Activated CD4-positive, alpha-beta T cell treated with anti-CD3 and anti-CD28 coated beads, Interleukin-2, amount 10 ng/mL, durations not matched to agents 7 days and 5 days (primary cell): ENCODE results near the gene CFAP157. TPM values are rescaled to one million over a fixed set of nuclear protein-coding genes. Genes with fewer than 3 reads are reported as not detected.
A peak's percentile ranks its signal among the peaks of the same experiment; 100 is the strongest.

Experiments
- CTCF ChIA-PET: fragments of 350-600 bp; sonication (Branson Sonifier 250); formaldehyde crosslinking; loops from one replicate; lab custom pipeline; 2021; ENCODE audit warnings: antibody characterized with exemption; lab: Charles Lee
- POLR2A ChIA-PET: fragments of 350-600 bp; sonication (Branson Sonifier 250); formaldehyde crosslinking; loops from one replicate; lab custom pipeline; 2021; ENCODE audit warnings: antibody characterized with exemption; lab: Charles Lee
- DNase-seq: peaks from one replicate; pipeline ENCODE4 v3.0.0-alpha.2; 2020
- H3K27ac Mint-ChIP-seq: one replicate; pipeline ENCODE4 v1.8.0; 2021; ENCODE audit warnings: mild to moderate bottlenecking, moderate library complexity, mixed read lengths
- H3K27me3 Mint-ChIP-seq: one replicate; pipeline ENCODE4 v1.8.0; 2021; ENCODE audit warnings: mixed read lengths
- H3K36me3 Mint-ChIP-seq: one replicate; pipeline ENCODE4 v1.8.0; 2021; ENCODE audit warnings: low read depth, mixed read lengths
- H3K4me1 Mint-ChIP-seq: one replicate; pipeline ENCODE4 v1.8.0; 2021; ENCODE audit warnings: mixed read lengths
- H3K4me3 Mint-ChIP-seq: one replicate; pipeline ENCODE4 v1.8.0; 2021; ENCODE audit warnings: mild to moderate bottlenecking, moderate library complexity, mixed read lengths
- H3K9me3 Mint-ChIP-seq: one replicate; pipeline ENCODE4 v1.8.0; 2021; ENCODE audit warnings: mixed read lengths
- total RNA-seq, 2 experiments: library from RNA; stranded (reverse); gene quantifications; one replicate each; pipeline ENCODE4 v1.2.3, GENCODE V29; 2021

Gene CFAP157
- total RNA-seq, 2 experiments from 2014 or later = not detected

- H3K27me3 Mint-ChIP-seq = no peaks in the 10 kb centered on the region
- peaks cover 57% of the 10 kb centered on the region for H3K4me1 Mint-ChIP-seq
- POLR2A ChIA-PET = no interaction called here
- peaks cover 63% of the 10 kb centered on the region for H3K36me3 Mint-ChIP-seq
- peak; percentile 30 for DNase-seq
- CTCF ChIA-PET = interaction anchor here (0.6 to 2.3 kb wide), 6 partner anchors 10 to 157 kb away, joined by 3 to 8 read pairs (median 4); partner anchors contain the start of gene TOR2A
- H3K4me3 Mint-ChIP-seq = no peak overlapping the region
- H3K9me3 Mint-ChIP-seq = no peaks in the 10 kb centered on the region
- no peak overlapping the region for H3K27ac Mint-ChIP-seq
These were observed 57.2 kb downstream of the CFAP157 start for GRCh38 chr9:127763918-127764384.

GRCh38 chr9:127765418-127765817 lies 58.6 kb downstream of the CFAP157 start:
- Mint-ChIP-seq H3K9me3 (no peaks in the 10 kb centered on the region), H3K27me3 (no peaks in the 10 kb centered on the region), H3K4me3 (no peak overlapping the region), H3K36me3 (peaks cover 74% of the 10 kb centered on the region), H3K27ac (peak overlapping the region; percentile 31), H3K4me1 (peaks cover 71% of the 10 kb centered on the region)
- no peak for DNase-seq
- POLR2A ChIA-PET = no interaction called here
- CTCF ChIA-PET = interaction anchor here (0.6 to 3.0 kb wide), 5 partner anchors 8 to 156 kb away, joined by 3 to 13 read pairs (median 4); partner anchors contain the start of gene TOR2A

Other genes with a start within 250 kb of the CFAP157 start
- 10 to 100 TPM; 12.1 to 17.7 TPM for gene STXBP1, start 94.7 kb upstream of the CFAP157 start, total RNA-seq
- gene PTRH1, start 8.7 kb downstream of the CFAP157 start, total RNA-seq = 10 to 100 TPM in 1 of 2 experiments, 1 to 10 TPM in 1; 8.7 to 11.0 TPM
- 1 to 10 TPM; 1.2 to 1.6 TPM for gene TTC16, start 9.1 kb downstream of the CFAP157 start, total RNA-seq
- 10 to 100 TPM; 21.7 to 24.0 TPM for gene TOR2A, start 28.3 kb downstream of the CFAP157 start, total RNA-seq
- 10 to 100 TPM; 67.9 to 71.4 TPM for gene SH2D3C, start 71.7 kb downstream of the CFAP157 start, total RNA-seq
- 100 to 1,000 TPM in 1 of 2 experiments, 10 to 100 TPM in 1; 99.4 to 110 TPM for gene CDK9, start 79.0 kb downstream of the CFAP157 start, total RNA-seq
- gene FPGS, start 95.9 kb downstream of the CFAP157 start, total RNA-seq = 10 to 100 TPM; 66.7 to 78.1 TPM
- gene ENG, start 147.7 kb downstream of the CFAP157 start, total RNA-seq = 10 to 100 TPM; 17.2 to 17.3 TPM
- gene AK1, start 170.7 kb downstream of the CFAP157 start, total RNA-seq = 10 to 100 TPM; 53.7 to 62.3 TPM
- gene ST6GALNAC6, start 192.6 kb downstream of the CFAP157 start, total RNA-seq = 100 to 1,000 TPM; 100 to 122 TPM
- 10 to 100 TPM; 16.8 to 22.4 TPM for gene ST6GALNAC4, start 210.1 kb downstream of the CFAP157 start, total RNA-seq
- gene PIP5KL1, start 223.8 kb downstream of the CFAP157 start, total RNA-seq = 1 to 10 TPM; 2.5 to 4.1 TPM
- 10 to 100 TPM; 79.9 to 80.4 TPM for gene DPM2, start 230.9 kb downstream of the CFAP157 start, total RNA-seq